Chondrocyte (in vitro differentiated cells): Measurements from ENCODE around the gene PRUNE2. TPM values are rescaled to one million over a fixed set of nuclear protein-coding genes. Genes with fewer than 3 reads are reported as not detected.
"Not testable (repeated sequence)": the region's sequence is repeated elsewhere in the genome, so short reads cannot be mapped to it uniquely, and the experiment has no call there.

Source experiments
- DNase-seq: peaks from one replicate; pipeline ENCODE4 v3.0.0; 2021; ENCODE audit warnings: mixed read lengths, low spot score
- H3K27ac Mint-ChIP-seq: one replicate; pipeline ENCODE4 v1.8.0; 2021; ENCODE audit warnings: mild to moderate bottlenecking, moderate library complexity, mixed read lengths; ENCODE audit not compliant: unreplicated experiment
- H3K27me3 Mint-ChIP-seq: 2 replicates; pipeline ENCODE4 v1.8.0; 2021; ENCODE audit warnings: low read depth, mixed read lengths
- H3K36me3 Mint-ChIP-seq: 2 replicates; pipeline ENCODE4 v1.8.0; 2021; ENCODE audit warnings: low read depth, mixed read lengths
- H3K4me1 Mint-ChIP-seq: 2 replicates; pipeline ENCODE4 v1.8.0; 2021; ENCODE audit warnings: low read depth, mild to moderate bottlenecking, mixed read lengths
- H3K4me3 Mint-ChIP-seq: one replicate; pipeline ENCODE4 v1.8.0; 2021; ENCODE audit warnings: mild to moderate bottlenecking, moderate library complexity, mixed read lengths; ENCODE audit not compliant: unreplicated experiment
- H3K9me3 Mint-ChIP-seq: 2 replicates; pipeline ENCODE4 v1.8.0; 2021; ENCODE audit warnings: low read depth, mixed read lengths
- long read RNA-seq: library from polyadenylated mRNA; stranded (forward); transcript quantifications from one replicate; pipeline ENCODE4 v2.0.0, GENCODE V29; 2021
- total RNA-seq: library from RNA; stranded (reverse); gene quantifications from 3 replicates; pipeline ENCODE4 v1.2.1, GENCODE V29; 2021
- TF ChIP-seq, protein P1 (sequence below): fragments of 200-600 bp; sonication (generic); IDR thresholded peaks from 2 replicates; pipeline ENCODE4 v1.5.0; 2021; ENCODE audit warnings: antibody characterized with exemption, mild to moderate bottlenecking, moderate library complexity

The PRUNE2 gene, protein sequence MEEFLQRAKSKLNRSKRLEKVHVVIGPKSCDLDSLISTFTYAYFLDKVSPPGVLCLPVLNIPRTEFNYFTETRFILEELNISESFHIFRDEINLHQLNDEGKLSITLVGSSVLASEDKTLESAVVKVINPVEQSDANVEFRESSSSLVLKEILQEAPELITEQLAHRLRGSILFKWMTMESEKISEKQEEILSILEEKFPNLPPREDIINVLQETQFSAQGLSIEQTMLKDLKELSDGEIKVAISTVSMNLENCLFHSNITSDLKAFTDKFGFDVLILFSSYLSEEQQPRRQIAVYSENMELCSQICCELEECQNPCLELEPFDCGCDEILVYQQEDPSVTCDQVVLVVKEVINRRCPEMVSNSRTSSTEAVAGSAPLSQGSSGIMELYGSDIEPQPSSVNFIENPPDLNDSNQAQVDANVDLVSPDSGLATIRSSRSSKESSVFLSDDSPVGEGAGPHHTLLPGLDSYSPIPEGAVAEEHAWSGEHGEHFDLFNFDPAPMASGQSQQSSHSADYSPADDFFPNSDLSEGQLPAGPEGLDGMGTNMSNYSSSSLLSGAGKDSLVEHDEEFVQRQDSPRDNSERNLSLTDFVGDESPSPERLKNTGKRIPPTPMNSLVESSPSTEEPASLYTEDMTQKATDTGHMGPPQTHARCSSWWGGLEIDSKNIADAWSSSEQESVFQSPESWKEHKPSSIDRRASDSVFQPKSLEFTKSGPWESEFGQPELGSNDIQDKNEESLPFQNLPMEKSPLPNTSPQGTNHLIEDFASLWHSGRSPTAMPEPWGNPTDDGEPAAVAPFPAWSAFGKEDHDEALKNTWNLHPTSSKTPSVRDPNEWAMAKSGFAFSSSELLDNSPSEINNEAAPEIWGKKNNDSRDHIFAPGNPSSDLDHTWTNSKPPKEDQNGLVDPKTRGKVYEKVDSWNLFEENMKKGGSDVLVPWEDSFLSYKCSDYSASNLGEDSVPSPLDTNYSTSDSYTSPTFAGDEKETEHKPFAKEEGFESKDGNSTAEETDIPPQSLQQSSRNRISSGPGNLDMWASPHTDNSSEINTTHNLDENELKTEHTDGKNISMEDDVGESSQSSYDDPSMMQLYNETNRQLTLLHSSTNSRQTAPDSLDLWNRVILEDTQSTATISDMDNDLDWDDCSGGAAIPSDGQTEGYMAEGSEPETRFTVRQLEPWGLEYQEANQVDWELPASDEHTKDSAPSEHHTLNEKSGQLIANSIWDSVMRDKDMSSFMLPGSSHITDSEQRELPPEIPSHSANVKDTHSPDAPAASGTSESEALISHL (N-terminal part only)
- 5.5 to 11.4 TPM (median 10.5 TPM) in 3 replicates for total RNA-seq
- long read RNA-seq, result 0 reads

DNA sequence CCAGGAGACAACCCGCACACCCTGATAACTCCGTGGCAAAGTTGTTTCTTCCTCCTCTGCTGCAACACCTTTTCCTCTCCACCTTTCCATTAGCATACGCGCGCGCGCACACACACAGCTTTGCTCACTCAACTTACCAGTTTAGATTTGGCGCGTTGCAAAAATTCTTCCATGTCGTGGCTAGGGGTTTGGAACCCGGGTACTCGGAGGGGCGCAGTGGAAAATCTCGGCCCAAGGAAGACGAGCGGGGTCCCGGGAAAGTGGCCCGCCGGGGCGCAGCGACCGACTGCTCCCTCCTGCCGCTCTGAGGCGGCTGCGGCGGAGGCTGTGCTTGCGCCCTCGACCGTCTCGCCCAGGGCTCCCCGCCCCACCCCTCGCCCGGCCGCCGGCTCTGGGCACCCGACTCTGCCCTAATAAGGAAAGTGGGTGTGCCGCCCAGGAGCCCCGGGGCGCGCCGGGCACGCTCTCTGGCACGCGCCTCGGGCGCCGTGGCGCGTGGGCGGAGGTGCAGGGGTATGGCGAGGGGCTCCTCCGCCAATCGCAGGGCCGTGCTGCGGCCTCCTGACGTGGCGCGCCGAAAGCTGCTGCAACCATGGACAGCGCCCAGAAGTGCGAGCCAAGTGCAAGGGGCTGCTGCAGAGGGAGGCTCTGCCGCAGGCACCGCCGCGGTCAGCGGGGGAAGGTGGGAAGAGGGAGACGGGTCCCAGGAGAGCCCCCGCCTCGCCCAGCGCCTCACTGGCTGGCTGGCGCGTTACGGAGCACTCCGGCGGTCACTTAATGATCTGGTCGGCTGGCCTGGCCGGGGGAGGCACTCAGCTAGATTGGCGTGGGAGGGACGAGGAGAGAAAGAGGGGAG, at the start of gene PRUNE2:
PRUNE2 (minus strand) TSS at position 324 of the 856 bp plus-strand sequence; CDS start at position 173, 151 bp downstream.
- peaks cover 2% of the 10 kb centered on the region for H3K36me3 Mint-ChIP-seq
- H3K27me3 Mint-ChIP-seq, result peaks cover 37% of the 10 kb centered on the region
- peak within 1 kb of the TSS; percentile 49 for H3K27ac Mint-ChIP-seq
- TF ChIP-seq, protein P1, sequence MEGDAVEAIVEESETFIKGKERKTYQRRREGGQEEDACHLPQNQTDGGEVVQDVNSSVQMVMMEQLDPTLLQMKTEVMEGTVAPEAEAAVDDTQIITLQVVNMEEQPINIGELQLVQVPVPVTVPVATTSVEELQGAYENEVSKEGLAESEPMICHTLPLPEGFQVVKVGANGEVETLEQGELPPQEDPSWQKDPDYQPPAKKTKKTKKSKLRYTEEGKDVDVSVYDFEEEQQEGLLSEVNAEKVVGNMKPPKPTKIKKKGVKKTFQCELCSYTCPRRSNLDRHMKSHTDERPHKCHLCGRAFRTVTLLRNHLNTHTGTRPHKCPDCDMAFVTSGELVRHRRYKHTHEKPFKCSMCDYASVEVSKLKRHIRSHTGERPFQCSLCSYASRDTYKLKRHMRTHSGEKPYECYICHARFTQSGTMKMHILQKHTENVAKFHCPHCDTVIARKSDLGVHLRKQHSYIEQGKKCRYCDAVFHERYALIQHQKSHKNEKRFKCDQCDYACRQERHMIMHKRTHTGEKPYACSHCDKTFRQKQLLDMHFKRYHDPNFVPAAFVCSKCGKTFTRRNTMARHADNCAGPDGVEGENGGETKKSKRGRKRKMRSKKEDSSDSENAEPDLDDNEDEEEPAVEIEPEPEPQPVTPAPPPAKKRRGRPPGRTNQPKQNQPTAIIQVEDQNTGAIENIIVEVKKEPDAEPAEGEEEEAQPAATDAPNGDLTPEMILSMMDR, result peak; percentile 24
- H3K9me3 Mint-ChIP-seq, result no peaks in the 10 kb centered on the region
- peak within 1 kb of the TSS; percentile 83 for H3K4me3 Mint-ChIP-seq
- peak; percentile 95 for DNase-seq
- peaks cover 23% of the 10 kb centered on the region for H3K4me1 Mint-ChIP-seq

DNA sequence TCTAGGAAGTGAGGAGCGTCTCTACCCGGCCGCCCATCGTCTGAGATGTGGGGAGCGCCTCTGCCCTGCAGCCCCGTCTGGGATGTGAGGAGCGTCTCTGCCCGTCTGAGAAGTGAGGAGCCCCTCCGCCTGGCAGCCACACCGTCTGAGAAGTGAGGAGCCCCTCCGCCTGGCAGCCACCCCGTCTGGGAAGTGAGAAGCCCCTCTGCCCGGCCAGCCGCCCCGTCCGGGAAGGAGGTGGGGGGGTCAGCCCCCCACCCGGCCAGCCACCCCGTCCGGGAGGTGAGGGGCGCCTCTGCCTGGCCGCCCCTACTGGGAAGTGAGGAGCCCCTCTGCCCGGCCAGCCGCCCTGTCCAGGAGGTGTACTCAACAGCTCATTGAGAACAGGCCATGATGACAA, 49.5 kb upstream of the PRUNE2 start:
- DNase-seq, H3K27ac Mint-ChIP-seq, H3K4me3 Mint-ChIP-seq, H3K4me1 Mint-ChIP-seq, H3K9me3 Mint-ChIP-seq, H3K36me3 Mint-ChIP-seq: not testable (repeated sequence)
- H3K27me3 Mint-ChIP-seq, result peaks cover 34% of the 10 kb centered on the region

- Mint-ChIP-seq H3K4me1 (no peaks in the 10 kb centered on the region), H3K9me3 (no peaks in the 10 kb centered on the region), H3K4me3 (no peak overlapping the region), H3K36me3 (no peaks in the 10 kb centered on the region), H3K27me3 (peaks cover 40% of the 10 kb centered on the region), H3K27ac (no peak overlapping the region)
- no peak for DNase-seq
- TF ChIP-seq, protein P1, result no peak
These were observed 44.0 kb upstream of the PRUNE2 start for GRCh38 chr9:76949865-76950264.

- Mint-ChIP-seq H3K27me3 (peaks cover 18% of the 10 kb centered on the region), H3K9me3 (no peaks in the 10 kb centered on the region), H3K27ac (no peak overlapping the region), H3K4me3 (no peak overlapping the region), H3K36me3 (no peaks in the 10 kb centered on the region), H3K4me1 (no peaks in the 10 kb centered on the region)
- TF ChIP-seq, protein P1, result no peak
- no peak for DNase-seq
These were observed 38.1 kb upstream of the PRUNE2 start for GRCh38 chr9:76944011-76944410.

GRCh38 chr9:76943054-76943453, 37.1 kb upstream of the PRUNE2 start:
- TF ChIP-seq, protein P1, result no peak
- H3K27me3 Mint-ChIP-seq, result peaks cover 21% of the 10 kb centered on the region
- no peak overlapping the region for H3K27ac Mint-ChIP-seq
- H3K4me1 Mint-ChIP-seq, result no peaks in the 10 kb centered on the region
- no peaks in the 10 kb centered on the region for H3K9me3 Mint-ChIP-seq
- no peaks in the 10 kb centered on the region for H3K36me3 Mint-ChIP-seq
- DNase-seq, result no peak
- H3K4me3 Mint-ChIP-seq, result no peak overlapping the region
